Endothelial cell of umbilical vein (primary cell): ENCODE data around the gene DCHS2. TPM values are rescaled to one million over a fixed set of nuclear protein-coding genes. Genes with fewer than 3 reads are reported as not detected.

Experiments
- BruUV-seq: library from RNA; stranded (reverse); fragments of 400-500 nt; replicated peaks from 2 replicates; lab custom pipeline; 2021; lab: Mats Ljungman, UMichigan
- CTCF ChIA-PET: fragments of 300-600, 350-600 bp; sonication (Branson Sonifier 250); formaldehyde crosslinking; loops from one replicate; lab custom pipeline; 2021; ENCODE audit warnings: antibody characterized with exemption, inconsistent platforms; lab: Charles Lee
- POLR2A ChIA-PET: fragments of 300-600, 350-600 bp; sonication (Branson Sonifier 250); formaldehyde crosslinking; loops from one replicate; lab custom pipeline; 2021; ENCODE audit warnings: antibody characterized with exemption, inconsistent platforms; lab: Charles Lee
- DNase-seq: peaks from one replicate; pipeline ENCODE4 v3.0.0-alpha.2; 2011; ENCODE audit warnings: low read depth, low spot score
- FAIRE-seq: peaks from 2 replicates; lab custom pipeline; 2011; peaks lifted over from hg19 to GRCh38; lab: Jason Lieb, UNC
- H2AFZ ChIP-seq: 2 replicates; pipeline ENCODE4 v1.6.0; 2012; ENCODE audit warnings: low read depth, low read length, control low read depth, inconsistent platforms
- H3K27ac ChIP-seq: 2 replicates; pipeline ENCODE4 v1.5.1; 2011; ENCODE audit warnings: low read depth, mild to moderate bottlenecking, control low read depth, low read length, moderate library complexity; ENCODE audit not compliant: insufficient read depth
- H3K27me3 ChIP-seq, 2 experiments: 2 replicates each; pipeline versions ENCODE4 v1.6.0 to v1.6.1; 2011; ENCODE audit warnings: low read length in 2 of 2, mixed read lengths in 1 of 2; ENCODE audit not compliant: control insufficient read depth in 2 of 2, insufficient read depth in 2 of 2
- H3K36me3 ChIP-seq, 2 experiments: 2 replicates in 1 of 2; 3 replicates in 1 of 2; pipeline ENCODE4 v1.5.1; 2011; ENCODE audit warnings: low read length in 2 of 2, mild to moderate bottlenecking in 1 of 2, moderate library complexity in 1 of 2; ENCODE audit not compliant: control insufficient read depth in 2 of 2, insufficient read depth in 2 of 2; ENCODE audit errors: extremely low read depth in 1 of 2
- H3K4me1 ChIP-seq: 3 replicates; pipeline ENCODE4 v1.5.1; 2011; ENCODE audit warnings: mild to moderate bottlenecking, low read length; ENCODE audit not compliant: control insufficient read depth, insufficient read depth; ENCODE audit errors: extremely low read depth
- H3K4me2 ChIP-seq: 2 replicates; pipeline ENCODE4 v1.6.1; 2011; ENCODE audit warnings: low read length, control low read depth, mixed read lengths; ENCODE audit not compliant: insufficient read depth
- H3K4me3 ChIP-seq, 3 experiments: fragments of 200-600 bp in 1 of 3; sonication (generic), shearing (Covaris generic) in 1 of 3; replicated peaks in 1 of 3; 2 replicates each; pipeline ENCODE4 v1.5.1; 2011 to 2016; ENCODE audit warnings: control low read depth in 3 of 3, low read length in 3 of 3, mild to moderate bottlenecking in 2 of 3, inconsistent platforms in 1 of 3, low read depth in 1 of 3, moderate library complexity in 1 of 3; ENCODE audit not compliant: insufficient read depth in 1 of 3
- H3K79me2 ChIP-seq: 2 replicates; pipeline ENCODE4 v1.6.0; 2012; ENCODE audit warnings: low read length, inconsistent platforms; ENCODE audit not compliant: control insufficient read depth, insufficient read depth
- H3K9ac ChIP-seq: replicated peaks from 2 replicates; pipeline ENCODE3; 2011; ENCODE audit warnings: low read length, control low read depth; ENCODE audit not compliant: insufficient read depth; ENCODE audit errors: extremely low read depth
- H3K9me1 ChIP-seq: replicated peaks from 3 replicates; pipeline ENCODE4 v1.6.0; 2011; ENCODE audit warnings: mild to moderate bottlenecking, low read length; ENCODE audit not compliant: control insufficient read depth, insufficient read depth; ENCODE audit errors: extremely low read depth
- H3K9me3 ChIP-seq: replicated peaks from 2 replicates; pipeline ENCODE4 v1.5.1; 2012; ENCODE audit warnings: low read length, inconsistent platforms; ENCODE audit not compliant: control insufficient read depth, insufficient read depth
- H4K20me1 ChIP-seq: replicated peaks from 2 replicates; pipeline ENCODE3; 2011; ENCODE audit warnings: mild to moderate bottlenecking, low read length; ENCODE audit not compliant: control insufficient read depth, insufficient read depth; ENCODE audit errors: extremely low read depth
- EZH2 ChIP-seq: IDR thresholded peaks from 2 replicates; pipeline ENCODE4 v1.6.1; 2012; ENCODE audit warnings: borderline replicate concordance, low read depth, mild to moderate bottlenecking, moderate library complexity, low read length, inconsistent platforms; ENCODE audit not compliant: severe bottlenecking
- FOS ChIP-seq: IDR thresholded peaks from 2 replicates; pipeline ENCODE4 v1.6.1; 2011; ENCODE audit warnings: mild to moderate bottlenecking, low read length, moderate library complexity, borderline replicate concordance; ENCODE audit not compliant: insufficient read depth
- GATA2 ChIP-seq: IDR thresholded peaks from 2 replicates; pipeline ENCODE4 v1.7.0; 2011; ENCODE audit warnings: low read depth, mild to moderate bottlenecking, moderate library complexity, mixed read lengths, low read length; ENCODE audit not compliant: insufficient read length, insufficient read depth
- JUN ChIP-seq: IDR thresholded peaks from 2 replicates; pipeline ENCODE4 v1.6.1; 2011; ENCODE audit warnings: borderline replicate concordance, low read depth; ENCODE audit not compliant: insufficient read length, insufficient read depth
- MYC ChIP-seq: IDR thresholded peaks from one replicate; pipeline ENCODE4 v1.6.1; 2011; ENCODE audit warnings: mild to moderate bottlenecking, low read depth, low read length
- POLR2A ChIP-seq: IDR thresholded peaks from 2 replicates; pipeline ENCODE4 v1.6.1; 2012; ENCODE audit warnings: low read depth, mild to moderate bottlenecking, control low read depth, low read length
- POLR2AphosphoS5 ChIP-seq: IDR thresholded peaks from 2 replicates; pipeline ENCODE4 v1.6.1; 2012; ENCODE audit warnings: low read depth, mild to moderate bottlenecking, control low read depth, low read length, moderate library complexity; ENCODE audit not compliant: insufficient read depth
- dilution Hi-C: fragments of 300-500 bp; cut with MboI; formaldehyde crosslinking; loops from one replicate; pipeline ENCODE4 v1.15.0; 2019; ENCODE audit warnings: low sequenced_read_pairs; ENCODE audit not compliant: extremely low pct_ligation_motif_present
- intact Hi-C: fragments of 100-400 bp; cut with micrococcal nuclease; formaldehyde crosslinking; loops from one replicate; pipeline ENCODE4 v1.10.0; 2022
- polyA plus RNA-seq, 4 experiments: library from polyadenylated mRNA; depleted of rRNA in 3 of 4; stranded (reverse) in 3 of 4; unstranded in 1 of 4; fragments of >200 nt; gene quantifications; 2 replicates each; pipeline versions ENCODE4 v1.2.1 to v1.2.3, GENCODE V29; 2011 to 2012; ENCODE audit warnings: missing spikeins in 1 of 4
- total RNA-seq: library from RNA; stranded (reverse); gene quantifications from 2 replicates; pipeline ENCODE4 v1.2.3, GENCODE V29; 2021
- TF ChIP-seq, protein P1 (sequence below): IDR thresholded peaks from 2 replicates; pipeline ENCODE4 v1.6.1; 2011; ENCODE audit not compliant: insufficient read depth, insufficient read length
- TF ChIP-seq, protein P2 (sequence below), 2 donors: IDR thresholded peaks; 1 replicate in 1 of 2; 2 replicates in 1 of 2; pipeline ENCODE4 v1.5.1; 2011; ENCODE audit warnings: low read length in 2 of 2, mild to moderate bottlenecking in 2 of 2, moderate library complexity in 2 of 2, control low read depth in 1 of 2, inconsistent platforms in 1 of 2, low read depth in 1 of 2; ENCODE audit not compliant: insufficient read depth in 1 of 2; ENCODE audit errors: extremely low read depth in 1 of 2

The DCHS2 gene
- total and polyA plus RNA-seq, 2 donors (not counting 3 experiments of a cell fraction or from before 2014, with no cell fraction given), result not detected

- Histone ChIP-seq H3K27me3 (no peaks in the 10 kb centered on the region), H3K4me2 (no peak overlapping the region), H3K27ac (no peak overlapping the region), H3K9me1 (no peaks in the 10 kb centered on the region), H3K36me3 (no peaks in the 10 kb centered on the region), H3K9ac (no peak overlapping the region), H3K4me3 (no peak overlapping the region), H4K20me1 (no peaks in the 10 kb centered on the region), H2AFZ (no peak overlapping the region), H3K4me1 (no peaks in the 10 kb centered on the region), H3K9me3 (no peaks in the 10 kb centered on the region), H3K79me2 (no peaks in the 10 kb centered on the region)
- FAIRE-seq (no peak), DNase-seq (no peak)
- POLR2A ChIA-PET, result no interaction called here
- no TSS peak for BruUV-seq
- CTCF ChIA-PET, result interaction anchor here (1.5 kb wide), 1 partner anchor 18 kb away, joined by 3 read pairs; no protein-coding TSS in a partner anchor
- TF ChIP-seq POLR2A, result no peak
- TF ChIP-seq POLR2AphosphoS5, result no peak
- no peak for TF ChIP-seq GATA2
- no peak for TF ChIP-seq EZH2
- TF ChIP-seq, protein P1, sequence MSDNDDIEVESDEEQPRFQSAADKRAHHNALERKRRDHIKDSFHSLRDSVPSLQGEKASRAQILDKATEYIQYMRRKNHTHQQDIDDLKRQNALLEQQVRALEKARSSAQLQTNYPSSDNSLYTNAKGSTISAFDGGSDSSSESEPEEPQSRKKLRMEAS, result no peak
- no peak for TF ChIP-seq JUN
- TF ChIP-seq MYC, result no peak
- no peak for TF ChIP-seq FOS
- TF ChIP-seq, protein P2, sequence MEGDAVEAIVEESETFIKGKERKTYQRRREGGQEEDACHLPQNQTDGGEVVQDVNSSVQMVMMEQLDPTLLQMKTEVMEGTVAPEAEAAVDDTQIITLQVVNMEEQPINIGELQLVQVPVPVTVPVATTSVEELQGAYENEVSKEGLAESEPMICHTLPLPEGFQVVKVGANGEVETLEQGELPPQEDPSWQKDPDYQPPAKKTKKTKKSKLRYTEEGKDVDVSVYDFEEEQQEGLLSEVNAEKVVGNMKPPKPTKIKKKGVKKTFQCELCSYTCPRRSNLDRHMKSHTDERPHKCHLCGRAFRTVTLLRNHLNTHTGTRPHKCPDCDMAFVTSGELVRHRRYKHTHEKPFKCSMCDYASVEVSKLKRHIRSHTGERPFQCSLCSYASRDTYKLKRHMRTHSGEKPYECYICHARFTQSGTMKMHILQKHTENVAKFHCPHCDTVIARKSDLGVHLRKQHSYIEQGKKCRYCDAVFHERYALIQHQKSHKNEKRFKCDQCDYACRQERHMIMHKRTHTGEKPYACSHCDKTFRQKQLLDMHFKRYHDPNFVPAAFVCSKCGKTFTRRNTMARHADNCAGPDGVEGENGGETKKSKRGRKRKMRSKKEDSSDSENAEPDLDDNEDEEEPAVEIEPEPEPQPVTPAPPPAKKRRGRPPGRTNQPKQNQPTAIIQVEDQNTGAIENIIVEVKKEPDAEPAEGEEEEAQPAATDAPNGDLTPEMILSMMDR (IDR thresholded peaks at IDR 0.05; ENCODE audit: extremely low read depth in 1 of 2, insufficient read depth in 1 of 2, low read depth in 1 of 2, low read length in 2 of 2), result no peak
- dilution Hi-C loops, result no loop called here
- intact Hi-C loops, result no loop called here
Observed at GRCh38 chr4:154348657-154349056, 142.9 kb downstream of the DCHS2 start.
